Stimulated activated CD8-positive, alpha-beta memory T cell treated with anti-CD3 and anti-CD28 coated beads, Interleukin-4, amount 100 ng/mL, for 48 hours (primary cell): ENCODE measurements around the gene RUNX1.

ENCODE experiments used
- DNase-seq: peaks from one replicate; pipeline ENCODE4 v3.0.0-alpha.2; 2020

RUNX1 gene

GRCh38 chr21:34915364-34915841 lies 133.7 kb downstream of the RUNX1 start:
- no peak for DNase-seq

- DNase-seq = no peak
These were observed 134.9 kb downstream of the RUNX1 start for GRCh38 chr21:34914239-34914638.

- no peak for DNase-seq
These were observed 135.3 kb downstream of the RUNX1 start for GRCh38 chr21:34913811-34914210.

GRCh38 chr21:34912022-34912945 lies 136.8 kb downstream of the RUNX1 start:
- no peak for DNase-seq

- DNase-seq = no peak
These were observed 137.7 kb downstream of the RUNX1 start for GRCh38 chr21:34911360-34911759.

GRCh38 chr21:34910396-34910795 lies 138.7 kb downstream of the RUNX1 start:
- DNase-seq = no peak

GRCh38 chr21:34909492-34910292 lies 139.4 kb downstream of the RUNX1 start:
- no peak for DNase-seq

DNA sequence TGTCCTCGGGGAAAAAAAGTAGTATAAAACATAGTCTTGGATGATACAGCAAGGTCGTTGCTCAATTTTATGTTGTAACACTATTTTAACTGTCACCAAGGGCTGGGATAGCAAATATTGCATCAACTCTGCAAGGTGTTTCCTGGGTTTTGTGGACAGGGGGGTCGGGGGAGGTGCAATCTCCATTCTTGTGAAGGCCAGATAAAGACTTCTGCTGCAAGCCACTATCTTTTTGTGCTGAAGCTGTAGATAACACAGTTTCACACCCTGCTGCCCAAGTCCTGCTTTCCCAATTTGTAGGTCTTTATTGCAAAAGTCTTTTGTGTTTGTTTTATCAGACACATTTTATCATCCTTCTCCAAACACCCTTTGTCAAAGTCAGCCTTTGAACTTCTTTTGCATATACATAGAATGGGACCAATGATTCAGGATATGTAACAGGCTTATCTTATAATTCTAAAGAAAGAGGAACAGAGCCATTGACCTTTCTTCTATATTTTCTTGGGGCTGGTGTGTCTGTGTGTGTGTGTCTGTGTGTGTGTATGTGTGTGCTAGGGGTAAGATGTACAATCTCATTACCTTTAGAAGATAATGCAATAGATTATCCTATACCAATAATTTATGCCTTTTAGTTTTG lies 140.6 kb downstream of the RUNX1 start:
- no peak for DNase-seq

GRCh38 chr21:34907461-34908418 lies 141.4 kb downstream of the RUNX1 start:
- no peak for DNase-seq

DNA sequence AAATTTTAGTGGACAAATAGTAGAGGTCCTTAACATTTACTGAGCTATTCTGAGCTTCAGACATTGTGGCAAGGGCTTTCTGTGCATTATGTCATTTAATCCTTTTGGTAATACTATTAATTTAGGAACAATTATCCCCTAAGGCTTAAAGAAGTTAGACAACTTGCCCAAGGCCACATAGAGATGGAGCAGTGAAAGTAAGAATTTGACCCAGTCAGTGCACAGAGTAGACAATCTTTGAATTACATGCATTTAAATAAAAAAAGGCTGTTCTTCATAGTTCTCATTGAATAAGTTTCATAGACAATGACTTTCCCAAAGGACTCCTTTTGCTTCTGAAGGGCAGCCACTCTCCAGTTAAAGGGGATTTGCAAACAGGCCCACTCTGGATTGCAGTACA lies 142.7 kb downstream of the RUNX1 start:
- no peak for DNase-seq

DNA sequence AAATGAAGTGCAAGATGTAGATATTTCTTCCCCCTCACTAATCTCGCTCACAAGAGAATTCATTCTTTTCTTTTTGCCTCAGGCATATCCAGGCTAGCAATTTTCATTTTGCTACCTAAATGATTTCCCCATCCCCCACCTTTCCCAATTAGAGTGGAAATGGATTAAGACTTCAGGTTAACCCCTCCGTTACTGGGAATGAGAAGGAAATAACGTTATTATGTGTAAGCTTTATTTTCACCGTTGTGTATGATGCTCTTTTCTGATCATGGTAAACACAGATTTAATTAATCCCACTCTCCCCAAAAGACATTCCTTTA lies 143.9 kb downstream of the RUNX1 start:
- DNase-seq = no peak

GRCh38 chr21:34904526-34905217 lies 144.4 kb downstream of the RUNX1 start:
- no peak for DNase-seq

DNA sequence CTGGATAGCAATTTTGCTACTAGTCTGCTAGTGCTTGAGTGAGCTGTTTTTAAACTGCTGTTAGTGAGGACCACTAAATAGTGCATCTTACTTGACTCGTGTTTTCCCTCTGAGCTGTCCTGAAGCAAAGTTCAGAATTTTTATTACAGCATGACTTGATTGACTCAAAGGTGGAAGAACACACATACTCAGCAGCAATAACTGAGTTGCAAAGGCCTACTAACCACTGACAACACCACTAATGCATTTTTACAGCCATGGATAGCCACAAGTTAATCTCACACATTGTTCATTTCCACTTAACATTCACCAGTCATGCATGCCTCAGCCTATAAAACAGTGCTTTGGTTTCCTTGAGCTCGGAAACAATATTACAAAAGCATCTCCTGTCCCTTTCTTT lies 148.7 kb downstream of the RUNX1 start:
- no peak for DNase-seq

- no peak for DNase-seq
These were observed 149.3 kb downstream of the RUNX1 start for GRCh38 chr21:34899760-34900159.

- DNase-seq = no peak
These were observed 149.8 kb downstream of the RUNX1 start for GRCh38 chr21:34899302-34899701.

DNA sequence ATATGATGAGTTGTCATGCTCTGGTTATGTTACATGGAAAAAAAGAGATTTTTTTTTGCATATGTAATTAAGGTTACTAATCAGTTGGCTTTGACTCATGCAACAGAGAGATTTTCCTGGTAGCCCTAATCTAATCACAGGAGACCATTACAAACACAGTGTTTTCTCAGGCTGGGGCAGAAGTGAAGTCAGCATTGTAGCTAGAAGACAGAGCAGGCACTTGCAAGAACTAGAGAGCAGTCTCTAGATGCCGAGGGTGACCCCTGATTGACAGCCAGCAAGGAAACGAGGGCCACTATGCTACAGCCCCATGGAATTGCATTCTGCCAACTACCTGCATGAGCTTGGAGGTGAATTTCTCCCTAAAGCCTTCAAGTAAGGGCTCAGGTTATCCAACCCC lies 151.3 kb downstream of the RUNX1 start:
- DNase-seq = no peak

- no peak for DNase-seq
These were observed 154.7 kb downstream of the RUNX1 start for GRCh38 chr21:34894401-34894800.

DNA sequence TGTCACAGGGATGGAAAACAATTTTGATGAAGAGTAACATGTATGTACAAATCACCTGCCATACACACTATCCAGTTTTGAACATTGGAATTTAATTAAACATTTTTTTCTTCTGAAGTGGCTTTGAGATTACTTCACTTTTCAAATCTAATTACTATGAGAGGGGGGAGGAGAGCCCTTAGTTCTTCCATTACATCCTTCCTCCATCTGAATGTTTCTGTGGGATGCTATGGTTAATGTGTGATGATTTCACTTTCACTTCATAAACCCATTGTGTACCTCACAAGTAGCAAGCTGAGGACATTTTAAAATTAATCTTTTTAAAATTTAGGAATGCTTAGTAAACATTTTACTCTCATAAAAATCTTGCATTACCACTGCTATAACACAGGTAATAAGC lies 156.9 kb downstream of the RUNX1 start:
- DNase-seq = no peak

- DNase-seq = no peak
These were observed 157.5 kb downstream of the RUNX1 start for GRCh38 chr21:34891613-34891943.

DNA sequence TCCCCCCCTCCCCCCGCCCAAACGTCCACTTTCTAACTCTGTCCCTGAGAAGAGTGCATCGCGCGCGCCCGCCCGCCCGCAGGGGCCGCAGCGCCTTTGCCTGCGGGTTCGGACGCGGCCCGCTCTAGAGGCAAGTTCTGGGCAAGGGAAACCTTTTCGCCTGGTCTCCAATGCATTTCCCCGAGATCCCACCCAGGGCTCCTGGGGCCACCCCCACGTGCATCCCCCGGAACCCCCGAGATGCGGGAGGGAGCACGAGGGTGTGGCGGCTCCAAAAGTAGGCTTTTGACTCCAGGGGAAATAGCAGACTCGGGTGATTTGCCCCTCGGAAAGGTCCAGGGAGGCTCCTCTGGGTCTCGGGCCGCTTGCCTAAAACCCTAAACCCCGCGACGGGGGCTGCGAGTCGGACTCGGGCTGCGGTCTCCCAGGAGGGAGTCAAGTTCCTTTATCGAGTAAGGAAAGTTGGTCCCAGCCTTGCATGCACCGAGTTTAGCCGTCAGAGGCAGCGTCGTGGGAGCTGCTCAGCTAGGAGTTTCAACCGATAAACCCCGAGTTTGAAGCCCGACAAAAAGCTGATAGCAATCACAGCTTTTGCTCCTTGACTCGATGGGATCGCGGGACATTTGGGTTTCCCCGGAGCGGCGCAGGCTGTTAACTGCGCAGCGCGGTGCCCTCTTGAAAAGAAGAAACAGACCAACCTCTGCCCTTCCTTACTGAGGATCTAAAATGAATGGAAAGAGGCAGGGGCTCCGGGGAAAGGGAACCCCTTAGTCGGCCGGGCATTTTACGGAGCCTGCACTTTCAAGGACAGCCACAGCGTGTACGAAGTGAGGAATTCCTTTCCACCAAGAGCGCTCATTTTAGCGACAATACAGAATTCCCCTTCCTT lies 158.1 kb downstream of the RUNX1 start:
- DNase-seq = peak; percentile 36

GRCh38 chr21:34890470-34890723 lies 158.7 kb downstream of the RUNX1 start:
- DNase-seq = no peak
